Effector CD4-positive, alpha-beta T cell (primary cell): Measurements from ENCODE around the gene DBNDD2.

Source experiments
- DNase-seq: peaks from one replicate; pipeline ENCODE4 v3.0.0-alpha.2; 2020

DBNDD2 gene

DNA sequence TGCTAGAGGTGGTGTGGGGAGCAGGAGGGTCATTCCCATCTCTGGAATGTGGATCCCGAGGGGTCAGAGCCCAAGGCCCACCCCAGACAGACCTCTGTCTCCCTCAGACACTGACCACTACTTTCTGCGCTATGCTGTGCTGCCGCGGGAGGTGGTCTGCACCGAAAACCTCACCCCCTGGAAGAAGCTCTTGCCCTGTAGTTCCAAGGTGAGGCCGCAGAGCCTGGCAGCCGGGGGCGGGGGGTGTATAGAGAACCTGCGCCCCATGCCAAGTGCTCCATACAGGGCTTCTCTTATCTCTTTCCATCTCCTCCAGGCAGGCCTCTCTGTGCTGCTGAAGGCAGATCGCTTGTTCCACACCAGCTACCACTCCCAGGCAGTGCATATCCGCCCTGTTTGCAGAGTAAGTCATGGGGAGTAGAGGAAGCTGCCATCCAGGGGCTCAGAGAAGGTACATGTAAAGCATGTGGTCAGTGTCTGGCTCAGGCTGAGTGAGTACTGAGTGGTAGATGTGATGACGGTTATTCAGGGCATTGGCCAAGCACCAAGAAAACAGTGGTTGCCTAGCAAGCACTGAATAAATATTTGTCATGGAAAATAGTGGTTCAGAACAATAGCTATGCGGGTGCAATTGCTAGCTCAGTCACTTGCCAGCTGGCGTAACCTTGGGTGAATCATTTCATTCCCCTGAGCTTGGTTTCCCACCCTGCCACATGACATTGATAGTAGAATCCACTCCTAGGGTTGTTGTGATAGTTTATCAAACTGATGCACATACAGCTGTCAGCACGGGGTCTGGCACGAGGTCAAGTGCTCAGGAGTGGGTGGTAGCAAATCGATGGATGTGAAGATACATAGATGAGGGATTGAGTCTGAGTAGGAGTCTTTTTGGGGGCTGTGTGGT, 11.4 kb downstream of the DBNDD2 start:
- DNase-seq, result no peak

DNA sequence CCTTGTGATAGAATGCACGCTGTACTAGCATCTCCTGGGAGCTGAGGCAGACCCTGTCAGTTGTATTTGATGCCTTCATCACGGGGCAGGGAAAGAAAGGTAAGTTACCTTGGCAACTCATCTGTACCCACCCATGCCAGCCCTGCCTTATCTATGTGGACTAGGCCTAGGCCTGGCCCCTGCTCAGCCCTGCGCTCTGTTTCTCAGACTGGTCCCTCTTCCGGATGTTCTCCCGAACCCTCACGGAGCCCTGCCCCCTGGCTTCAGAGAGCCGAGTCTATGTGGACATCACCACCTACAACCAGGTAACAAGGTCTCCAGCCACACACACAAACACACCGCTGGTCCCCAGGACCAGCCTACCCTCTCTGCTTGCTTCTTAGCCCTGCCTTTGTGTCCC, 12.0 kb downstream of the DBNDD2 start:
- DNase-seq, result no peak

DNA sequence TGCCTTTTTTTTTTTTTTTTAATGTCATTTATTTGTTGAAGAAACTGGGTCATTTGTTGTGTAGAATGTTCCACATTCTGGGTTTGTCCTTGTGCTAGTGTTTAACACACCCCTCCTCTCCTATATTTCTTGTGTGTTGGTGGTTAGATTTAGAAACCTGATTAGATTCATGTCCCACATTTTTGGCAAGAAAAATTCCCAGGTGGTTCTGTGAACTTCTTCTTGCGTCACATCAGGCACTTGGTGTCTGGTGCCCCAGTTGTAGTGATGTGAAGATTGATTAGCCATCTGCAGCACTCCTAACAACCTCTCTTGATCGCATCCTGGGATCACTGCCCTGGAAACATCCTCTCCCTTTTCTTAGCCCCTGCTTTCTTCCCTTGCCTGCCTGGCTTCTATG, 15.6 kb downstream of the DBNDD2 start:
- DNase-seq, result no peak

DNA sequence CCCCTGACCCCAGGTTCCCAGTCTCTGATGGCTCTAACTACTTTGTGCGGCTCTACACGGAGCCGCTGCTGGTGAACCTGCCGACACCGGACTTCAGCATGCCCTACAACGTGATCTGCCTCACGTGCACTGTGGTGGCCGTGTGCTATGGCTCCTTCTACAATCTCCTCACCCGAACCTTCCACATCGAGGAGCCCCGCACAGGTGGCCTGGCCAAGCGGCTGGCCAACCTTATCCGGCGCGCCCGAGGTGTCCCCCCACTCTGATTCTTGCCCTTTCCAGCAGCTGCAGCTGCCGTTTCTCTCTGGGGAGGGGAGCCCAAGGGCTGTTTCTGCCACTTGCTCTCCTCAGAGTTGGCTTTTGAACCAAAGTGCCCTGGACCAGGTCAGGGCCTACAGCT, 17.5 kb downstream of the DBNDD2 start:
- no peak for DNase-seq

DNA sequence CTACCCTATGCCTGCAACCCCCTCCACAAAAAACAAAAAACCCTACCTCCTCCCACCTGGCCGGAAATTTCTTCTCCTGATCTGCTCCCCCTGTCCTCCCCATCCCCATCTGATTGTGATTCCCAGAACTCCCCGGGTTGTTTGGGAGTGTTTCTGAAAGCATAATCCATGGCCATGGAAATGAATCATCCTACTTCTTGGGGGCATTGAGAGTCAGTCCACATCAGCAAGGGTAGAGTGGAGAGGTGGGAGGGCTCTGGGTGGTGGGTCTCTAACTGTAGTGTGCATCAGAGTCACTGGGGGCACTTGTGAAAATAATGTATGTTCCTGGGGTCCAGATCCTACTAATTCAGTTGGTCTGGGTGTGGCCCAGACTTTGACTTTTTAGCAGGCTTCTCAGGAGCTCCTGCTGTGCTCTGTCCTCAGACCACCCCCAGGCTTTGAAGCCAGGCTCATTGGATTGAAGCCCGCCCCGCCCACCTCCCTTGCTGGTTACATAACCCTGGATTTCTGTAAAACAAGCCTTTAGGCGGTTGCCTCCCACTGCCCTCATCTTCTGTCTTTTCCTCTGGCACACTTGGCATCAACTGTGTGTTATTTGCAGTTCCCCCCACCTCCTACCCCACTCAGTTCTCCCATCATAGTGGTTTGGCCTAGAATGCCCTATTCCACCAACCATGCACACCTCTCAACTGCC, 18.4 kb downstream of the DBNDD2 start:
- DNase-seq, result no peak

DNA sequence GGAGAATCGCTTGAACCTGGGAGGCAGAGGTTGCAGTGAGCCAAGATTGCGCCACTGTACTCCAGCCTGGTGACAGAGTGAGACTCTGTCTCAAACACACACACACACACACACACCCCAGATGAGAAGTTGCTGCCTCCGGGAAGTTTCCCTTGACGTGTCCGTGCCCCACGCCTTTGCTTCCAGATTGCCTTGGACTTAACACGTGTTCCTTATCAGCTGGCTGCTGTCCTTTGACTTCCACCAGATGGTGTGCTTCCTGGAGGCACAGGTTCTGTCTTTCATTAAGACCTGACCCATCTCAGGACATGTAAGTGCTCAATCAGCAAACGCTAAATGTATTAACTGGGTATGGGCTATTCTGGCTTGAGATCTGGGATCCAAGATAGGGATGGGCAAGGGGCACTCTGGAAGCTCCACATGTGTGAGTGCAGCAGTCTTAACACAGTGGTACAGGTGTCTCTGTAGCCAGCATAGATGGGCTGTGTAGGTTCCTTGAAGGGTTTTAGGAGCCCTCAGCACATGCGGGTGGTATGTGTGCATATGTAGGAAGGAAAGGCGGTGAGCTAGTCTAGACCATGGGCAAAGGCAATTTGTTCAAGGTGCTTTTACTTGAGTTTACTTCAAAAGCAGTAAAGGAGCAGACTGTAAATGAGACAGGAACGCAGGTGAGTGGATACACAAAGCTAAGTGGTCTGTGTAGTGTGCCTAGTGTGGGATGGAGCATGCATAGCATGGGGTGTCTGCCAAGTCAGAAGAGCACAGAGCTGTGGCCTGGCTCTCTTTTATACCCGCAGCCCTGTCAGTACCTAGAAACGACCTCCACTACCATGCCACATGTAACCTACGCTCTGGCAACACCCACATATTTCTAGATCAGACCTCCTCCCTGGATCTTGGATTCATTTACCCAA, 19.4 kb downstream of the DBNDD2 start:
- no peak for DNase-seq

DNA sequence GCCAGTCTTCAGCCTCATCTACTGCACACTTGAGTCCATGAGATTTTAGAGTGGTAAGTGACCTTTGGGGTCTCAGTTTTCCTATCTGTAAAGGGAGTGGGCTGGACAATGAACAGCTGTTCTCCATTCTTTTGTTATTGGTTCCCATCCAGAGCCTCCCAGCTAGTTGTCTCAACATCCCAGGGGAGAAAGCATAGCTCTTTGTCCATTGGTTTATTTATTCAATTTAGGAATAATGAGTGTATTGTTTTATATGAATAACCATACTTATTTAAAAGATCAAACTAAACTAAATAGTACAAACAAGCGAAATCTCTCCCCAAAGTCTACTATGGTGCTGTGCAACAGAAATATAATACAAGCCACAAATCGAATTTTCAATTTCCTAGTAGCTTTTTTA, 21.5 kb downstream of the DBNDD2 start:
- no peak for DNase-seq

DNA sequence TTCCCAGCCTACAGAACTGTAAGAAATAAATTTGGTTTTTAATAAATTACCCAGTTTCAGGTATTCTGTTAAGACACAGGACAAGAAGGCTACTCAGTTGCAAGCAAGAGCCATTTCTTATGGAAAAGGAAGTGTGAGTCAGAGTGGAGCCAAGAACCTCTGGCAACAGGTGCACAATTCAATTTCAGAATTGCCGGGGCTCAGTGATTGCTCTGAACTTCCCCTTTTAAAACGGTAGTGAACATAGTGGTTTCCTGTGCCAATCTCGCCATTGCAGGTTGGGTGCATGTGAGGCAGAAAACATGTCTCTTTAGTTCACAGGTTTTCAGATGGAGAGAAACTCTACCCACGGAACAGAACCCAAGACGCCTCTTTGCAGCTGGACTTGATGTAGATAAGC, 24.2 kb downstream of the DBNDD2 start:
- no peak for DNase-seq

DNA sequence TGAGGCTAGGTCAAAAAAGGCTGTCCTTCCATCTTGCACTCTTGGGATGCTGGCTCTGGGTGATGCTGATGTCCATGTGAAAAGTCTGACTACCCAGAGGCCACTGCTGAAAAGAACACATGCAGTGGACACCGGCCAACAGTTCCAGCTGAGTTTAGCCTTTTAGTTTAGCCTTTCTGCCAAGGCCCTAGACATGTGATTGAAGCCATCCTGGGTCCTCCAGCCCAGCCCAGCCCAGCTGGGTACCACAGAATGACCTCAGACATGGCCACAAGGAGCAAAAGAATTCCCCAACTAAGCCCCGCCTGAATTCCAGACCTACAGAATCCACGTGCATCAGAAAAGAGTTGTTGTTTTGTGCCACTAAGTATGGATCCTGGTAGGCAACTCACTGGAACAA, 25.2 kb downstream of the DBNDD2 start:
- no peak for DNase-seq

DNA sequence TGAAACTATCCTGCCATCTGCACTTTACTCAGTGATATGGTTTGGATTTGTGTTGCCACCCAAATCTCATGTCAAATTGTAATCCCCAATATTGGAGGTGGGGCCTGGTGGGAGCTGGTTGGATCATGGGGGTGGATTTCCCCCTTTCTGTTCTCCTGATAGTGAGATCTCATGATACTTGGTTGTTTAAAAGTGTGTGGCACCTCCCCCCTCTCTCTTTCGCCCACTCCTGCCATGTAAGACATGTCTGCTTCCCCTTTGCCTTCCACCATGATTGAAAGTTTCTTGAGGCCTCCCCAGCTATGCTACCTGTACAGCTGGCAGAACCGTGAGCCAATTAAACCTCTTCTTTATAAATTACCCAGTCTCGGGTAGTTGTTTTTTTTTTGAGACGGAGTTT, 25.9 kb downstream of the DBNDD2 start:
- DNase-seq, result no peak

DNA sequence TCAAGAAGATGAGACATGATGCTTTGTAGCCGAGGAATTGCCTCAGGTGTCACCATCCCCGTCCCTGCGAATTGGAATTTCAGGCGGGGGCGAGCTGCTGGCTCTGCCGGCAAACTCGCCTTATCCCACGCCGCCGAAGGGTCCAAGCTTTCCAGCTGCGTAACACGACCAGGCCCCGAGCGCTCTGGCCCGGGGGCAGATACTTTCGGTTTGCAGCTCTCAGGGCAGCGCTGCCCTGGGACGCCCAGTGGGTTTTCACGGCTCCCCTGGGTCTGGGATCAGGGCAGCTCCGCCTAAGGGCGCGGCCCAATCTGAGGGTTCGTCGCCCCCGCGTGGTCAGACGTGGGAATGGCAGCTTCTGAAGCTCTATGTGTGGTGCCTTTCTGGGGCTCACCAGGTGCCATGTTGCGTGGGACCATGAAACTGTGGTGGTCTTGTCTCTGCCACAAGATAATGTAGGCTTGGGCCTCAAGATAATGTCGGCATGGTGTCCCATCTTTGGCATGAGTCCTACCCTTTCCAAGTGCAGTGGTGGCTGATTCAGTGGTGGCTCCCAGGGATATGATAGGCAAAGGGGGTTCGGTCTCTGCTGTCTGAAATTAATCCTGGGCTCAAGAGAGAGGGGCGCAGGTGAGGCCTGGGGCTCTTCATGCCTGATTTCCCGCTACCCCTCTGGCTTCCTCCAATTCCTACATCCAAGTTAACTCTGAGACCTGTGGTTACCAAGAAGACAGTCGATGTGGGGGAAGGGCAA, 28.8 kb downstream of the DBNDD2 start:
- peak; percentile 82 for DNase-seq

DNA sequence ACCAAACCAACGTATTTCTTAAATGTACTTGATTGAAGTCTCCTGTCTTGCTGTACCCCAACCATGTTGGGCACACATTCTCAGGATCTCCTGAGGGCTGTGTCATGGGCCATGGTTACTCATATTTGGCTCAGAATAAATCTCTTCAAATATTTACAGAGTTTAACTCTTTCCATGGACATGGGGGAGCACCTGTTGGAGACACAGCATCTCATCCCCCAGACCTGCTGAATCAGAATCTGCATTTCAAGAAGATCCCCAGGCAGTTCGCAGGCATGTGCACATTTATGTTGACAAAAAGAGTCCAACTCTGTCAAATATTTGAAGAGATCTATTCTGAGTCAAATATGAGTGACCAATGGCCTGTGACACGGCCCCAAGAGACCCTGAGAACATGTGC, 32.3 kb downstream of the DBNDD2 start:
- no peak for DNase-seq

DNA sequence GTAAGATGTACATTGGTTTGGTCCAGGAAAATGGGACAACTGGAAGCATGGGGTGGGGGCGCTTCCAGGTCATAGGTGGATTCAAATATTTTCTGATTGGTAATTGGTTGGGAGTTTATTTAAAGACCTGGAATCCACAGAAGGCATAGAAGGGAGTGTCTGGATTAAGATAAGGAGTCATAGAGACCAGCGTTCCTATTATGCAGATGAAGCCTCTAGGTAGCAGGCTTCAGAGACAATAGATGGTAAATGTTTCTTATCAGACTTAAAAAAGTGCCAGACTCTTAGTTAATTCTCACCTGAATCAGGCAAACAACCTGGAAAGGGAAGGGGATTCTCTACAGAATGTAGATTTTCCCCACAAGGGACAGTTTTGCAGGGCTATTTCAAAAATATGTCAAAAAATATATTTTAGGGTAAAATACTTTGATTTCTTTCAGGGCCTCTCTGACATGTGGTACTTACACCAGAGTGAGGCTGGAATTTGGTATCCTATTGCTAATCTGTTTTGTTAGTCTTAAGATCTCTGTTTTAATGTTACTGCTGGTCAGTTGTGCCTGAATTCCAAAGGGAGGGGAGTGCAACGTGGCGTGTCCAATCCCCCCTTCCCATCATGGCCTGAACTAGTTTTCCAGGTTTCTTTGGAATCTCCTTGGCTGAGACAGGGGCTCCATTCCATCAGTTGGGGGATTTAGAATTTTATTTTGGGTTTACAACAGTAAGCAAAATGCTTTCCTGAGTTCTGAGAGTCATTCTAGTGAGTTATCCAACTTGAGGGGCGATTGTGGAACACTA, 33.0 kb downstream of the DBNDD2 start:
- no peak for DNase-seq

DNA sequence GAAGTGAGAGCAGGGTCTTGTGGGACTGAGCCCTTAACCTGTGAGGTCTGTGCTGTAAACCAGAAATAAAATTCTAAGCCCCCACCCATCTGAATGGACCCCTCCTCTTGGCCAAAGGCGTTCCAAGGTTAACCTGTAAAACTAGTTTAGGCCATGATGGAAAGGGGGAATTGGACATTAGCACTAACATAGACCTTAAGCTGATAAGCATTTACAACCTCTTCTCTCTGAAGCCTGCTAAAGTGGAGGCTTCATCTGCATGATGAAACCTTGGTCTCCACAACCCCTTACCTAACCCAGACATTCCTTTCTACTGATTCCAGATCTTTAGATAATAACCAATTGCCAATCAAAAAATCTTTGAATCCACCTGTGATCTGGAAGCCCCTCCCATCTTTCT, 33.7 kb downstream of the DBNDD2 start:
- no peak for DNase-seq

DNA sequence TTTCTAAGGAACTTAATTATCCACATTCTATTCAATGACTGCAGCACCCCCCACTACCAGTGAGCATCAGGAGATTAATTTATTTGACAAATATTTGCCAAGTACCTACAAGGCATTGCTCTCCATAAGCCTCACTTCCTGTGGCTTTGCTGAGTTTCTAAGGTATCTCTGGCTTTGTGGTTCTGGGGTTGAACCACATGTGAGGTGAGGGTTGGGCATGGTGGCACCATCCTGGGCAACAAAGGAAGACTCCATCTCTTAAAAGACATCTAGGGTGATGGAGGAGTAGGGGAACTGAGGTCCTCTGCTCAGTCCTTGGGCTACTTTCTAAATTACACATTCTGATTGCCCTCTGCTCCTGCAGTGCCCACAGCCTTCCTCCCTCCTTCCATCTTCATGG, 36.0 kb downstream of the DBNDD2 start:
- DNase-seq, result no peak

DNA sequence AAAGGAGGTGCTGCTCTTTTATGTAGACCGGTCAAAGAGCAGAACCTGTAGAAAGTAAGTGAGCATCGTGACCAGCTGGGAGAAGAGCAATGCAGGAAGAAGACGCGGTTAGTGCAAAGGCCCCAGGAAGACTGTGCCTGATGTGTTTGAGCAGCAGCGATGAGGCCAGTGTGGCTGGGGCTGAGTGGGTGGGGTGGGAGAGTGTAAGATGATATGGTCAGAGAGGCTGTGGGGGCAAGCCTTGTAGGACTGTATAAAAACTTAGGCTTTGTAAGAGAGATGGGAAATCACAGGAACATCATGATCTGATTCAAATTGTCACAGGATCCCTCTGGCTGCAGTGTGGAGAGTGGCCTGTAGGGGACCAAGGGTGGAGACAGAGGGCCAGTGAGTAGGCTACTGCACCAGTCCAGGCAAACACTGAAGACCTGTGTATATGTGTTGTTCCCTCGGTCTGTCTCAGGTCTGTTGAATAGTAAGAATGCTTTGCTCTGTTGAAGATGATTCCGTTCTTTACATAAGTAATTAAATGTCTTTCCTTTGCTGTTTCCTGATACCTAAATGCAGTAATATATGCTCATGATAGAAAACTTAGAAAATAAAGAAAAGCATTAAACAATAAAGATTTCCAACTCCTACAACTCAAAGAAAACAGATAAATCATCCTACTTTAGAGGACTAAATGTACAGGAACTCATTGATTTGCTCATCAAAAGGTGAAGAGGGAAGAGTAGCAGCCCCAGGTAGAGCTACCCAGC, 37.9 kb downstream of the DBNDD2 start:
- no peak for DNase-seq

DNA sequence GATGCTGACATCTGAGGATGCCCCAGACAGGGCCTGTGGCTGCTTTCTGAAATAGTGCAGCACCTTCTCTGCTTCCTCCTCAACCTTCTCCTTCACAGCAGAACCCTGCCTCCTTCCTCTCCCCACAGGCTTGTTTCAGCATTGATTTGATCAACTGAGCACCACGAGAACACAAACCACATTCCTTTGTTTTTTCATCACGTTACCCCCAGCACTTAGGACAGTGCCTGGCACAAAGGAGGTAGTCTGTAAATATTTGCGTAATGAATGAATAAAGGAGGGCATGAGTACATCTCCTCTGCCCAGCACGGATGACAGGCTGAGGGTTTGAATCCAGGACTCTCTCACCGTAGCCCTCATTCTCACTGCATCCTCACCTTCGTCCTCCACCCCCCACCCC, 40.2 kb downstream of the DBNDD2 start:
- no peak for DNase-seq

DNA sequence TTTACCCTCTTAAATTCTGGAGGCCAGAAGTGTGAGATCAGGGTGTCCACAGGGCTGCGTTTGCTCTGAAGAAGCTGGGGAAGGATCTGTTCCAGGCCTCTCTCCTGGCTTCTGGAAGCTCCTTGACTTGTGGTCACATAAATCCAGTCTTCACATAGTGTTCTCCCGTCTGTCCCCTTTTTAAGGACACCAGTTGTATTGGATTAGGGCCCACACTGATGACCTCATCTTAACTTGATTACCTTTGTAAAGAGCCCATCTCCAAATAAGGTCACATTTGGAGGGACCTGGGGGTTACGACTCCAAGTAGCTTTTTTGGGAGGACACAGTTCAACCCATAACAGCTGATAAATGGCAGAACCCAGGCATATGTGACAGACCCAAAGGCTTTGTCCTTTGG, 41.4 kb downstream of the DBNDD2 start:
- no peak for DNase-seq

DNA sequence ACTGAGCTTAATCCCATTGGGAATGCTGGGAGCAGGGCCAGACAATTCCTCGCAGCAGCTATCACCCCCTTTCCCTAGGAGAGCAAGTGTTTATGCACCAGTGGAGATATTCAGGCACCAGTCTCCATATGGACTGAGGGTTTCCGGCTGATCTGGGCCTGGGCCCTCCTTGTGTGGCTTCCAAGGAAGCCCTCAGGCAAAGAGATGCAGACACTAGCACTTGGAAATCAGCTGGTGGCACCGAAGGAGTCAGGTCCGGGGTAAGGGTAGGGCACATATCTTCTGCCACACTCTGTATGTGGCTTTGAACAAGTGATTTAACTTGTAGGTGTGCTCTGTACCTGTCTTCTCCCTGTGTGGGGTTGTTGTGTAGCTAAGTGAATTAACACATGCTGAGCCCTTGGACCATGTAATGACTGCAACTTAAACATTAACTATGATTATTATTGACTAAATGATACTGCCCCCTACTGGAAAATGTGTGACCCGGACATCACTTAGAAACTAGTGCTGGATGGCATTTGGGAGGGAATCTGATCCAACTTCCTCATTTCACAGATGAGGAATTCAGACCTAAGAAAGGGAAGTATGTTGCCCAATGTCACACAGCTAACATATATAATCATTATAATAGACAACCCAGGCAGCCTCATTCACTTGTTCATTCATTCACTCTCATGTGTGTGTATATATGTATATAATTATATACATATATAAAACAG, 42.2 kb downstream of the DBNDD2 start:
- no peak for DNase-seq

DNA sequence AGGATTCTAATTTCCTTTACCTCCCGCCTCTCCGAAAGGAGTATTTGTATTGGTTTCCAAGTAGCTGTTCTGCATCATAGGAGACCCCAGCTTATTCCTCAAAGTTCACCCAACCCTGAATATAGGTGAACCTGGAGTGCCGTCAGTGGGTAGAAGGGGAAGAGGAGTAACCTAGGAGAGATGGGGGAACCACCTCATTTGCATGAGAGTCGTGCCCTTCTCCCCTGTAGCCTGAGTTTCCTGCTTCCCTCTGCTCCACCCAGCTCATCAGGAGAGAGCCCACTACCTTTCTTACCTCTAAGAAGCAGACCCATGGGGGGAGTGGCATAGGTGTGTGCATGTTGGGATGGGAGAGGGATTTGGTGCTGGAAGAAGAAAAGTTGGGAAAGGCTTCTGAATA, 44.1 kb downstream of the DBNDD2 start:
- no peak for DNase-seq
